A549 (cell line): ENCODE data around the gene PPM1L. TPM values are rescaled to one million over a fixed set of nuclear protein-coding genes. Genes with fewer than 3 reads are reported as not detected.

ENCODE experiments used
- ATAC-seq, 2 experiments: fragments of 200-7000 bp in 1 of 2; fragments of >200 bp in 1 of 2; cut with Nextera tagmentation in 1 of 2; cut with Tn5 transposase in 1 of 2; 3 replicates each; pipeline versions ENCODE4 v1.8.0 to v1.9.1; 2018 to 2020; ENCODE audit warnings: mild to moderate bottlenecking in 1 of 2, moderate library complexity in 1 of 2
- CTCF ChIA-PET: fragments of 300-600 bp; sonication (Branson Sonifier 250); formaldehyde crosslinking; extraction: SDS; loops from one replicate; lab custom pipeline; 2021; ENCODE audit warnings: antibody characterized with exemption, inconsistent platforms; lab: Yijun Ruan, JAX
- POLR2A ChIA-PET: fragments of 350-600 bp; formaldehyde crosslinking; extraction: SDS; loops from one replicate; lab custom pipeline; 2021; ENCODE audit warnings: antibody characterized with exemption, inconsistent platforms; lab: Yijun Ruan, JAX
- DNase-seq, 2 experiments: peaks; one replicate each; pipeline versions ENCODE4 v3.0.0 to v3.0.0-alpha.2; 2011 to 2016; ENCODE audit warnings: low read depth in 1 of 2, low spot score in 1 of 2
- FAIRE-seq: peaks from 2 replicates; lab custom pipeline; 2011; peaks lifted over from hg19 to GRCh38; lab: Jason Lieb, UNC
- H3K27ac ChIP-seq, 2 experiments: fragments of >200 bp; sonication (Bioruptor Twin); formaldehyde crosslinking; 3 replicates each; pipeline ENCODE4 v1.5.1; 2016 to 2017
- H3K4me1 ChIP-seq: fragments of >200 bp; sonication (Bioruptor Twin); formaldehyde crosslinking; 3 replicates; pipeline ENCODE4 v1.6.1; 2016
- H3K4me2 ChIP-seq: fragments of >200 bp; sonication (Bioruptor Twin); formaldehyde crosslinking; 3 replicates; pipeline ENCODE4 v1.6.1; 2016
- H3K4me3 ChIP-seq: fragments of >200 bp; sonication (Bioruptor Twin); formaldehyde crosslinking; 3 replicates; pipeline ENCODE4 v1.5.1; 2016
- H3K9me3 ChIP-seq: fragments of >200 bp; sonication (Bioruptor Twin); formaldehyde crosslinking; 3 replicates; pipeline ENCODE4 v1.6.1; 2016
- BCL3 ChIP-seq: fragments of >200 bp; sonication (Bioruptor Twin); formaldehyde crosslinking; IDR thresholded peaks from 3 replicates; pipeline ENCODE4 v1.6.1; 2016
- CEBPB ChIP-seq, 2 experiments: fragments of >200 bp in 1 of 2; sonication (Bioruptor Twin) in 1 of 2; formaldehyde crosslinking in 1 of 2; IDR thresholded peaks; 2 replicates each; pipeline ENCODE4 v1.6.1; 2012 to 2016
- CHD4 ChIP-seq: fragments of 200-600 bp; sonication (generic); IDR thresholded peaks from 2 replicates; pipeline ENCODE4 v1.6.1; 2016; ENCODE audit warnings: antibody characterized with exemption, mild to moderate bottlenecking, borderline replicate concordance
- CTCF ChIP-seq: fragments of >200 bp; sonication (Bioruptor Twin); formaldehyde crosslinking; IDR thresholded peaks from 3 replicates; pipeline ENCODE4 v1.5.1; 2016
- E2F6 ChIP-seq: IDR thresholded peaks from 2 replicates; pipeline ENCODE4 v1.6.1; 2012; ENCODE audit warnings: low read depth, borderline replicate concordance
- ELK1 ChIP-seq: fragments of 150-350 bp; IDR thresholded peaks from 2 replicates; pipeline ENCODE4 v1.6.1; 2014; ENCODE audit warnings: low read depth, mild to moderate bottlenecking, low read length
- EP300 ChIP-seq, 2 experiments: fragments of >200 bp; sonication (Bioruptor Twin); formaldehyde crosslinking; IDR thresholded peaks; 2 replicates in 1 of 2; 3 replicates in 1 of 2; pipeline ENCODE4 v1.6.1; 2016 to 2017
- FOSB ChIP-seq: fragments of 250-450 bp; sonication (Bioruptor Pico); IDR thresholded peaks from 2 replicates; pipeline ENCODE4 v1.5.0; 2020; ENCODE audit warnings: mild to moderate bottlenecking, moderate library complexity
- FOXS1 ChIP-seq: fragments of 250-450 bp; sonication (Bioruptor Pico); IDR thresholded peaks from 2 replicates; pipeline ENCODE4 v1.5.0; 2020; ENCODE audit warnings: mild to moderate bottlenecking, moderate library complexity
- GATA3 ChIP-seq: IDR thresholded peaks from 2 replicates; pipeline ENCODE4 v1.6.1; 2012; ENCODE audit warnings: borderline replicate concordance
- HES2 ChIP-seq: fragments of >200 bp; sonication (Bioruptor Twin); formaldehyde crosslinking; IDR thresholded peaks from 2 replicates; pipeline ENCODE4 v1.6.1; 2016
- HOXB13 ChIP-seq: fragments of 250-450 bp; sonication (Bioruptor Pico); IDR thresholded peaks from 2 replicates; pipeline ENCODE4 v1.5.0; 2020; ENCODE audit warnings: low read depth, mild to moderate bottlenecking, moderate library complexity
- HOXB5 ChIP-seq: fragments of 250-450 bp; sonication (Bioruptor Pico); IDR thresholded peaks from 2 replicates; pipeline ENCODE4 v1.5.0; 2020; ENCODE audit warnings: mild to moderate bottlenecking, moderate library complexity
- JUN ChIP-seq, 2 experiments: fragments of >200 bp; sonication (Bioruptor Twin); formaldehyde crosslinking; IDR thresholded peaks; 2 replicates in 1 of 2; 3 replicates in 1 of 2; pipeline ENCODE4 v1.6.1; 2016 to 2017
- JUNB ChIP-seq: fragments of >200 bp; sonication (Bioruptor Twin); formaldehyde crosslinking; IDR thresholded peaks from 2 replicates; pipeline ENCODE4 v1.6.1; 2016
- MAX ChIP-seq: IDR thresholded peaks from 2 replicates; pipeline ENCODE4 v1.6.1; 2012
- MYC ChIP-seq: IDR thresholded peaks from 2 replicates; pipeline ENCODE4 v1.6.1; 2012; ENCODE audit warnings: mild to moderate bottlenecking, inconsistent platforms, low read length, improper control_type of control experiment, borderline replicate concordance
- NFE2L2 ChIP-seq: fragments of 150-350 bp; conservative IDR thresholded peaks from 2 replicates; pipeline ENCODE4 v1.6.1; 2014; ENCODE audit warnings: low read length
- NPAS2 ChIP-seq: fragments of 250-450 bp; sonication (Bioruptor Pico); IDR thresholded peaks from 2 replicates; pipeline ENCODE4 v1.8.0; 2022; ENCODE audit warnings: mild to moderate bottlenecking, moderate library complexity, borderline replicate concordance
- NR3C1 ChIP-seq: fragments of >200 bp; sonication (Bioruptor Twin); formaldehyde crosslinking; IDR thresholded peaks from 3 replicates; pipeline ENCODE4 v1.6.1; 2017
- RARB ChIP-seq: fragments of 250-450 bp; sonication (Bioruptor Pico); IDR thresholded peaks from 2 replicates; pipeline ENCODE4 v1.8.0; 2021; ENCODE audit warnings: mild to moderate bottlenecking, moderate library complexity
- RCOR1 ChIP-seq: fragments of 150-350 bp; IDR thresholded peaks from 2 replicates; pipeline ENCODE4 v1.6.1; 2014; ENCODE audit warnings: antibody characterized with exemption, low read length, low read depth
- RFX5 ChIP-seq: fragments of 450-650 bp; IDR thresholded peaks from 2 replicates; pipeline ENCODE4 v1.7.1; 2014; ENCODE audit warnings: antibody characterized with exemption, mild to moderate bottlenecking, moderate library complexity
- TFCP2L1 ChIP-seq: fragments of 250-450 bp; sonication (Bioruptor Pico); IDR thresholded peaks from 2 replicates; pipeline ENCODE4 v1.5.0; 2021; ENCODE audit warnings: mild to moderate bottlenecking
- USF2 ChIP-seq: fragments of 450-650 bp; IDR thresholded peaks from 2 replicates; pipeline ENCODE4 v1.6.1; 2014; ENCODE audit warnings: antibody characterized with exemption
- ZC3H11A ChIP-seq: fragments of 450-650 bp; IDR thresholded peaks from 2 replicates; pipeline ENCODE4 v1.6.1; 2014; ENCODE audit warnings: antibody characterized with exemption, mild to moderate bottlenecking
- ZNF302 ChIP-seq: fragments of 250-450 bp; sonication (Bioruptor Pico); IDR thresholded peaks from 2 replicates; pipeline ENCODE4 v1.9.0; 2021; ENCODE audit warnings: inconsistent platforms, mild to moderate bottlenecking, moderate library complexity
- ZSCAN20 ChIP-seq: fragments of 250-450 bp; sonication (Bioruptor Pico); IDR thresholded peaks from 2 replicates; pipeline ENCODE4 v1.8.0; 2022; ENCODE audit warnings: mild to moderate bottlenecking, moderate library complexity
- WGBS: methylation state at CpG from one replicate; pipeline ENCODE4 v1.1.6; 2017; ENCODE audit errors: missing lambda C conversion rate; 5-methylcytosine and 5-hydroxymethylcytosine counted together
- polyA plus RNA-seq, 4 experiments: library from polyadenylated mRNA; depleted of rRNA in 3 of 4; stranded (reverse); fragments of >200 nt; fragmentation: RNase III in 1 of 4; extraction: RNeasy Plus Mini Kit Qiagen cat#74134 plus additional on column Dnase treatment in 1 of 4; gene quantifications; 2 replicates in 3 of 4; 3 replicates in 1 of 4; pipeline ENCODE4 v1.2.3, GENCODE V29; 2011 to 2017

PPM1L gene
- polyA plus RNA-seq, 2 of the 4 experiments (the other 2 are of a cell fraction) = 0.27 to 0.45 TPM

- Histone ChIP-seq H3K4me3 (no peak overlapping the region), H3K9me3 (no peaks in the 10 kb centered on the region), H3K27ac (no peak overlapping the region), H3K4me2 (no peak overlapping the region), H3K4me1 (no peaks in the 10 kb centered on the region)
- no peak for DNase-seq
- CTCF ChIA-PET = no interaction called here
- FAIRE-seq = no peak
- POLR2A ChIA-PET = no interaction called here
- no peak for ATAC-seq
- no peak for TF ChIP-seq ZNF302 (CRISPR knock-in tag)
- no peak for TF ChIP-seq ZSCAN20
- TF ChIP-seq HES2 = no peak
- TF ChIP-seq CTCF = no peak
- TF ChIP-seq HOXB5 (CRISPR knock-in tag) = no peak
- TF ChIP-seq JUNB = no peak
- no peak for TF ChIP-seq JUN (IDR thresholded peaks at IDR 0.05)
- TF ChIP-seq ELK1 = no peak
- TF ChIP-seq FOSB = no peak
- TF ChIP-seq GATA3 = no peak
- TF ChIP-seq E2F6 = no peak
- no peak for TF ChIP-seq ZC3H11A
- TF ChIP-seq RCOR1 = no peak
- 64% methylated on average over 1 of the region's 1 CpG for WGBS
Observed at GRCh38 chr3:160778480-160778879, 22.4 kb downstream of the PPM1L start.

GRCh38 chr3:160779040-160779439 is 23.0 kb downstream of the PPM1L start:
- ChIA-PET CTCF (no interaction called here), POLR2A (no interaction called here)
- FAIRE-seq (no peak), DNase-seq (no peak), ATAC-seq (no peak)
- Histone ChIP-seq H3K9me3 (no peaks in the 10 kb centered on the region), H3K4me3 (no peak overlapping the region), H3K4me2 (no peak overlapping the region)
- TF ChIP-seq MAX = no peak
- no peak for TF ChIP-seq EP300 (IDR thresholded peaks at IDR 0.05)
- TF ChIP-seq HOXB13 (CRISPR knock-in tag) = no peak
- no peak for TF ChIP-seq ZNF302 (CRISPR knock-in tag)
- no peak for TF ChIP-seq JUN (IDR thresholded peaks at IDR 0.05)
- no peak for TF ChIP-seq RFX5
- no peak for TF ChIP-seq USF2
- no peak for TF ChIP-seq RARB (CRISPR knock-in tag)
- TF ChIP-seq, all 56 proteins: peak for 0
- no peaks in the 10 kb centered on the region for H3K4me1 ChIP-seq
- WGBS = 60% methylated on average over 1 of the region's 1 CpG
- no peak overlapping the region for H3K27ac ChIP-seq

- no peaks in the 10 kb centered on the region for H3K9me3 ChIP-seq
- FAIRE-seq (no peak), ATAC-seq (no peak), DNase-seq (no peak)
- H3K4me1 ChIP-seq = no peaks in the 10 kb centered on the region
- no peak overlapping the region for H3K4me3 ChIP-seq
- H3K4me2 ChIP-seq = no peak overlapping the region
- H3K27ac ChIP-seq = no peak overlapping the region
- ChIA-PET CTCF (no interaction called here), POLR2A (no interaction called here)
- TF ChIP-seq FOXS1 (CRISPR knock-in tag) (no peak), NR3C1 (no peak), USF2 (no peak), MYC (no peak), ELK1 (no peak), NFE2L2 (no peak), GATA3 (no peak), CHD4 (no peak), NPAS2 (no peak), CEBPB (IDR thresholded peaks at IDR 0.05) (no peak), BCL3 (no peak), JUN (IDR thresholded peaks at IDR 0.05) (no peak), TFCP2L1 (no peak)
Observed at GRCh38 chr3:160780245-160780644, 24.2 kb downstream of the PPM1L start.
